ENCODE data around the gene HOXB3.
"Not testable (repeated sequence)": the region's sequence is repeated elsewhere in the genome, so short reads cannot be mapped to it uniquely, and the experiment has no call there.

The HOXB3 gene

DNA sequence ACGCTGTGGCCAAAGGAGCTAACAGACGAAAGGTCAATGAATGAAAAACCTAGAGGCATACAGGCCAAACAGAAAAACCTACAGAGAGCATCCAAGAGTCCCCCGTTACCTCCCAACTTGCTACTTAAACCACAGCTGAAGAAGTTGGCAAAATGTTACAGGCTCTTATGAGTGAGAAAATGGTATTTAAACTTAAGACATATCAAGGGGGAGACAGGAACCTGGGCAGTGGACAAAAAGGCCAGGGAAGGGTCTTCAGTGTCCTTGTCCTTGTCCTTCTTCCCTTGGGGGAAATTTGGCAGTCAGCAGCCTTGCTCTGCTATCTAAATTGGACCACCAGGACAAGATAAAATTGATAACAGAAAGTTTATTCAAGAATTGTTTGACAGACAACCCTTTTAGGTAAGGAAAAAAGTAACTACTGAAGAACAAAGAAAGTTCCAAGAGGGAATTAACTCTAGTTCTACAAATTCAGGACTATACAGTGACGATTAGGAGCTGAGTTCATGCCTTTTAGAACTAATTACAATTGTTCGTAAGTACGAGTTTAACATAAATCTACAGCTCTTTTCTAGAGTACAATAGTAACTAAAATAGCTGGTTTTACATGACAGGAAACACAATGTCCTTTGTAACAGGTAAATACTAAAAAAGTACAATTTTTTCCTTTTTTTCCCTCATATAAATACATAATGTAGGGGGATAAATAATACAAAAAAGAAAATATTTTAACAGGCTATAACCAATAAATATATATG, 41.3 kb downstream of the HOXB3 start:
- no peak for DNase-seq (ENCODE audit: extremely low read depth in 1 of 2, low read depth in 1 of 2)

DNA sequence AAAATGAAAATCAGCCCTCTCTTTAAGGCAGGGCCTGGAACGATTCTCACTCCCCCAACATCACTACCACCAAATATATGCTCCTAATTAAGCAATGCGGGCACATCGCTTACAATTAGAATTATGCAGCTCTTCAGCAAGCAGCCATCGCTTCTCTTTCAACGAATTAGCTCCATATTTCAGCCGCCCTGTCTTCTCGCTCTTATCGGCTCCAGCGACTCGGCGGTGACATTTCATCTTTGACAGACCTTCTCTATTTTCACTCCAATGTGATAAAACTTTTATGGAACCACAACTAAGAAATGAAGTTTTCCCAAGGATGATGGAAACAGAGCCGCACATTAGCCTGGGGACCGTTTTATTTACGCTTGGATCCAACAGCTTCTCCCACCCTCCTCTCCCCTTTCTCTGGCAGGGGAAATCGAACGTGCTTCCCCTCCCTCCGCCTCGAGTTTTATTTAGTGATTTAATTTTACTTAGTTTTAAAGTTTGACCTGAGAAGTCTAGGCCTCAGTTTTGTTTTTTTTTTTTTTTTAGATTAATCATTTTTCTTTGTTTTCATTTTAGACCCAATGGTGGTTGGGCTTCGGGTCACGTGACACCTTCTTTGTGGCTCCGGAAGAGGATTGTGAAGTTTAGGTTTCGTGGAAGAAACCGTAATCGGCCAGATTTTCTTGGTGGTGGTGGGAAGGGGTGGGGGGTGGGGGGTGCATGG, 42.1 kb downstream of the HOXB3 start:
- DNase-seq (ENCODE audit: extremely low read depth in 1 of 2, low read depth in 1 of 2) = no peak

DNA sequence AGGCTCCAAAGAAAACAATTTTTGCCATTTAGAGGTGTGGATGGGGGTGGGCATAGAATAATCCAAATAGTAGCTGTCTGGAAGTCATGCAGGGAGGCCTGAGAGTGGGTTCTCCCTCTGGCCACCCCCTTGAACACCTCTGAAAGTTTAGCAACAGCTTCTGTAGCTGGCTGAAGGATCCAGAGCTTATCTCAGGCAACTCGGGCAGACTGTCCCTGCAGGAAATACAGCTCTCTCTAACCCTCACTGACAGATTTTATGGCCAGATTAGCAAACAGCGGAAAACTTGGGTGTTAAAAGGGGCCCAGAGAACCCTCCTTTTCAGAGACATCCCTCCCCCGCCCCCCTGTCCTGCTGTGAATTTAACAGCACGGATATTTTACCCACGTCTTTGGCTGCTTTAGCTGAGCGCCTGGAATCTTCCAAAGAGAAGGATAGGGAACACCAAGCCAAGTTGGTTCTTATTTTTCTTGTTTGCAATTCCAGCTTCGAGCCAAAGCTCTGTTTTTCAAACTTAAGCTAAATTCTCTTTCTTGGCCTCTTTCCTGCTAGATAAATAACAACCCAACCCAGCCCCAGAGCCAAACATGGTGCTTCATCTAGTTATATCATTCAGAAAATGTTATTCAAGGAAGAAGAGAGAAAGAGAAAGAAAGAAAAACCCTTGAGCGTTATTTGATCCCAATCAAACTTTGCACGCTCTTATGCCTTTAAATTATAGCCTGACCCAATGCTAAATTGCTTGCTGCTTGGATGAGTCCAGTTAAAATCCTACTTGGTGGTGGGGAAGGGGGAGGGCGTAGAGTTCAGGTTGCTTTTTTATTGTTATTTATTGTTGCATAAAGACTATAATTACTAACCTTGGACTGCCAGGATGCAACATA, 42.9 kb downstream of the HOXB3 start:
- no peak for DNase-seq (ENCODE audit: extremely low read depth in 1 of 2, low read depth in 1 of 2)

DNA sequence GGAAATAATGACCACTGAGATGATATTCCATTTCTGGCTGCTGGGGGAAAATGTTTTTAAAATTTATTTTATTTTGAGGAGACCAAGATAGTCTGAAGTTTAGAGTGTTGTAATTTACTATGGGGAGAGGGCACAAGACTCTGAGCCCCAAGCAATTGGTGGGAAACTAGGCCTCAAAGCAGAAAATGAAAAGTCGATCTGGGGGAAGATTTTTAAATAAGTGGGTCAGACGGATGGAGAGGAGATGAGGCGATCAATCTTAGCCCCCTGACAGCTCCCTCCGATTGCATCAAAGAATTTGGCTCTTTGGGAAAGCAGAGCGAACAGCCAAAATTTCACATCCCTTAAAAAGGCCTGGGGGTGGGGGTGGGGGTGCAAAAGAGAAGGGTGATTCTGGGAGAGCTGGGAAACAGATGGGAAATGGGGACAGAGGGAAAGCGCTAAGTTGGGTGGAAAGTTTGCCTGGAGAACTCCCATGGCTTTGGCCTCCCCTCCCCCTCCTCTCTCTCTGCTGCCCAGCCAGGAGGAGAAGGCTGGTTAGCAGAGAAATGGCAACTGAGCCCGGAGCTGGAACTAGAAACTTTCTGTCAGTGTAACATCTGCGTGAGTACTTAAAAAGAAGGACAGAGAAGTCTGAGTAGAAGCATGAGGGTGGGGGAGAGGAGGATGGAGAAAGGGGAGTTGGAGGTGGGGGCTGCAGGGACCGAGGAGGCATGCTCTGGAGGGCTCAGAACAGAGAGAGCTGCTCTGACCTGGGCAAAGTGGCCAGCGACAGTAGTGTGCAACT, 43.7 kb downstream of the HOXB3 start:
- DNase-seq (ENCODE audit: extremely low read depth in 1 of 2, low read depth in 1 of 2) = no peak

DNA sequence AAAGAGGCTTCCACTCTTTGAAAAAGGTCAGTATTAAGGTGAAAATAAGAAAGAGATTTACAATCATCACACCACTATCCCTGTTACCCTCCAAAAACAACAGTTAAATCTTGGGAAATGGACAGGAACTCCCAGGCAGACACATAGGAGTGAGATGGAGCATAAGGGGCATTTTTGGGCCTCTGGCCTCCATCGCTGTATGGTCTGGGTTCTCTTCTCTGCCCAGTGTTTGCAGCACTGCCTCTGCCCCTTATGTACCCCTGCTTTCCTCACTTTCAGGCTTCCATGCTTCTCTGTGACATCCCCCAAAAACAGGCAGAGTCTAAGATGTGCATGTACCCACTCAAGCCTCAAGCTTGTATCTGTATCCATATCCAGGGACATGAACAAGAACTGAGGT, 44.5 kb downstream of the HOXB3 start:
- DNase-seq (ENCODE audit: extremely low read depth in 1 of 2, low read depth in 1 of 2) = no peak

DNA sequence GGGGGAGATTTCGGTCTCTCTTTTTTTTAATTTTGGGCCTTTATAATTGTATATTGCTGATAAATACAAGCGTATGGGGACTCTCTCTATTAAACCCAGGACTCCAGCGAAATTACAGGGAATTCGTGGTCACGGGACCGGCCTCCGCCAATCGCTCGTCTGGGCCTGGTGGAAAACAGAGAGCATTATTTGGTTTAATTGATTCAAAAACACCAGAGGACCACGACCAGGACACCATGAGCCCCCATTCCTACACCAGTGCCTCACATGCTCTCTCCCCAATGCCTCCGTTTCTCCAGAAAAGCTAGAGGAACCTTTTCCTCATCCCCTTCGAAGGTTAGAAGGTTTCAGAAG, 45.0 kb downstream of the HOXB3 start, which contains the start of gene HOXB2:
HOXB2 (minus strand) TSS at position 88 of the 354 bp plus-strand sequence. CDS start 198 bp downstream, outside the sequence.
- DNase-seq (ENCODE audit: extremely low read depth in 1 of 2, low read depth in 1 of 2) = no peak

DNA sequence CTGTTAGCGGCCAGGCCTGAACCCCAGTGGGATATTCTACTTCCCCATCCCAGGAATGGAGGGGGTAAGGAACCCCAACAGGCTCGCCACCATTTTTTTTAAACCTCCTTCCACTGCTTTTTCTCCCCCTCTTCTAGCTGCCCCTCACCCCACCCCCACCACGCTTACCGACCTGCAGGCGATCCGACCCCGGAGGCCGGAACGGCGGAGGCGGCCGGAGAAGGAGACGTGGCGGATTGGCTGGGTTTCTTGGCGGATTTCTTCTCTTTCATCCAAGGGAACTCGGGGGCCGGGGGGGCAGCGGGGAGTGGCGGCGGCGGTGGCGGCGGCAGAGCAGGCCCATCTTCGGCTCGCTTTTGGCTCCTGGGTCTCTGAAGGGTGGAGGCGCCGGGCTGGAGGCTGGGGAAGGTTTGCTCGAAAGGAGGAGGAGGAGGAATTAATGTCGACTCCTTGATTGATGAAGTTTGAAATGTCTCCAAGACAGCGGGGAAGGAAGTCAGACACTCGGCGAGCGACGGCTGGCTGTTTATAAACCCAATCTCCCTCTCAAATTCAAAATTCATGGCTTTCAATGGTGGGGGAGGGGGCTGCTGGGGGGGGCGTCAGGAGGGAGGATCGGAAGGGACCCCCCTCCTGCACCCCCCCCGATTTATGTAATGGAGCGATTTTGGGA, 45.6 kb downstream of the HOXB3 start:
- no peak for DNase-seq (ENCODE audit: extremely low read depth in 1 of 2, low read depth in 1 of 2)

DNA sequence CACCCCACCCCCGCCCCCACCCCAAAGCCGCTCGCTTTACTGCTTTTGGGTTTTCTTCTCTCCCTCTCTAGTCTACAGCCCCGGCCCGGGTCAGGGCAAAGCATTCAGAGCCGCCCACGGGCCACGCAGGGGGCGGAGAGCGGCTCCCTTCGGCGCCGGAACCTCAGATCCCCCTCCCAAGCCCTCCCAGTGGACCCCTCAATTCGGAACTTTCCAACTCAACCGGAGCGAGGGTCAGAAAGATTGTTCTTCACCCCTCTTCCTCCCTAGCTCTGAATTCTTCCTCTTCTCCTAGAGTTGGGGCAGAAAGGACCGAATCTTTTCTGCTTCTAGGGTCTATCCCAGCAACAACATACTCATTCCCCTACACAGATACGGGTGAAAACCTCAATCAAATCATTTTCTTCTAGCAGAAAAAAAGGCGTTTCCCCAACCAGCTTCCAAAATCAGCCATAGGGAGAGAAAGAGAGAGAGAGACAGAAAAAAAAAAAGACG, 46.1 kb downstream of the HOXB3 start:
- no peak for DNase-seq (ENCODE audit: extremely low read depth in 1 of 2, low read depth in 1 of 2)

DNA sequence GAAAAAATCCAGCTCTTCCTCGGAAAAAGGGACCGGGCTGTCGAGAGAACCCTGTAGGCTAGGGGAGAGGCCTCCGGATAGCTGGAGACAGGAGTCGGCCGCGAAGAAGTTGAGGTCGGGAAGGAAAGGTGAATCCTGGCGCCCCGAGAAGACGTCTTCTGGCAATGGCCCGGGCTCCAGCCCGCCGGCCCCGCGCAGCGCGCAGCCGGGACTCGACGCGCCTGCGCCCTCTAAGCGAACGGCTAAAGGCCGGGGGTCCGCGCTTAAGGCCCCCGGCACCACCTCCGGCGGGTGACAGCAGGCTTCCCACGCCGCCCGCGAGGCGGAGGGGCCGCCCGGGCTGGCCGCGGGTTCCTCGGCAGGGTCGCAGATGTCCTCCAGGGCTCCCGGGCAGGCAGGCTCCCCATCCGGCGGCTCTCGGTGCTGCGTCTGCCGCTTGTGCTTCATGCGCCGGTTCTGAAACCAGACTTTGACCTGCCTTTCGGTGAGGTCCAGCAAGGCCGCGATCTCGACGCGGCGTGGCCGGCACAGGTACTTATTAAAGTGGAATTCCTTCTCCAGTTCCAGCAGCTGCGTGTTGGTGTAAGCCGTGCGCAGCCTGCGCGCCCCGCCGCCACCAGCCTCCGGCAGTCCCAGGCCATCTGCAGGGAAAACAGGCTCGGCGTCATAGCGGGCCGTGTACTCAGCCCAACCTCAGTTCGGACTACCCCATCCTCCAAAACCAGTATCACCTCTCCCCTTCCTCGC, 46.8 kb downstream of the HOXB3 start:
- no peak for DNase-seq (ENCODE audit: extremely low read depth in 1 of 2, low read depth in 1 of 2)

DNA sequence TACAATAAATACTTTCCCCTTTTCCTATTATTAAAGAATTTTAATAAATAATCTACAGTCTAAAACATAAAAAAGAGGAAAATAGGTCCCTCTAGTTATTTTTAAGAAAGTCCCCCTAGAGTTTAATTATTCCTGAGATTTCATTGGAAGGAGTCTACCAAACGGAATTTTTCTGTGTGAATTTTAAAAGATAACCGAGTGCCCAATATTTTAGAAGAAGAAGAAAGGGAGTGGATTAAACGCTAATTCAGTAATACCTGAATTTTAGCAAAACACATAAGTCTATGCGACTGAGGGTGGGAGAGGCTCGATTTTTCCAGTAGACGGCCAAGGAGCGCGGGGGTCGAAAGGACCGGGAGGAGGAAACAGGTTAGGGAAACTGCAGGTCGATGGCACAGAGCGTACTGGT, 47.3 kb downstream of the HOXB3 start:
- DNase-seq (ENCODE audit: extremely low read depth in 1 of 2, low read depth in 1 of 2) = no peak

DNA sequence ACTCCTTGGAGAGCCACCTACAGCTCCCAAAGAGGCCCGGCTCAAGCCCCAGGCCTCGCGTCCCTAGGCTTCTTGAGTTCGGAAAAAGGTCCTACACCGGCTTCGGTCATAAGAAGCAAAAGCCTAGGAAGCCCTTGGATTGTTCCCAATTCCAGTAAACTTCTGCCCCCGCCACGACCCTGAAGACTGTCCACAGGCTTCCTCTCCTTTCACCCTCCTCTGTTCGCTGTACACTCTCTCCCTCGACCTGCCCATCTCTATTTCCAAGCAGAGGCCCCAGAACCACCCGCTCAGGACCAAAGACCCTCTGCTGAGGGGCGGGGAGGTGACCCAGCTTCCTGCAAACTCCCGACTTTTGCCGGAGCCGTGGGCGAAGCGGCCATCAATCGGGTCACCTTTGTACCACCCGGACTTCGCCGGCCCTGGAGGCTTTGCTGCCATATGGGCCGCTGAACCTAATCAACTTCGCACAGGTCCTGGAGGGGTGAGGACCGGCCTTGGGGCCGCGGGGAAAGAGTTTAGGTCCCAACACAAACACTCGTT, 47.9 kb downstream of the HOXB3 start:
- no peak for DNase-seq (ENCODE audit: extremely low read depth in 1 of 2, low read depth in 1 of 2)

DNA sequence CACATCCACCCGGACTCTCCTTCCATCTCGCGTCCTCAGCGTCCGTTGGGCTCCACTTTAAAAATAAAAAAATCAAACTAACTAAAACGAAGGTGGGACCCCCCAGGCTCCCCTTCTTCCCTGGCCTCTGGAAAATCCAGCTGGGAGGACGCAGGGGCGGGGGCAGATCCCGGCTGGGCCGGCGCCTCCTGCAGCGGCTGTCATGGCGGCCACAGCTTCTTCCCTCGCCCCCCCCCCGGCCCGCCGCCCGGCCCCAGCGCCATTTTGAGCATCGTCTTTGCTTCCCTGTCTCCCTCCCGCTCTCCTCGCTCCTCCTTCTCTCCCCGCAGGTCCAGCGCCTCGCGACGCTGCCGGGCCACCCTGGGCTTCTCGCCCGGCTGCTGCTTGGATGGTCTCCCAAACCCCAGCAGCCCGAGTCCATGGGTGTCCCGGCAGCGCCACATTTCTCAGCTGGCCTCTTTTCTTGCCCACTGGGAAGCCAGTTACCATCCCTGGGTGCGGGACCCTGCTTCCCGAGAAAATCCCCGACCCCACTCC, 48.4 kb downstream of the HOXB3 start:
- DNase-seq (ENCODE audit: extremely low read depth in 1 of 2, low read depth in 1 of 2) = no peak

DNA sequence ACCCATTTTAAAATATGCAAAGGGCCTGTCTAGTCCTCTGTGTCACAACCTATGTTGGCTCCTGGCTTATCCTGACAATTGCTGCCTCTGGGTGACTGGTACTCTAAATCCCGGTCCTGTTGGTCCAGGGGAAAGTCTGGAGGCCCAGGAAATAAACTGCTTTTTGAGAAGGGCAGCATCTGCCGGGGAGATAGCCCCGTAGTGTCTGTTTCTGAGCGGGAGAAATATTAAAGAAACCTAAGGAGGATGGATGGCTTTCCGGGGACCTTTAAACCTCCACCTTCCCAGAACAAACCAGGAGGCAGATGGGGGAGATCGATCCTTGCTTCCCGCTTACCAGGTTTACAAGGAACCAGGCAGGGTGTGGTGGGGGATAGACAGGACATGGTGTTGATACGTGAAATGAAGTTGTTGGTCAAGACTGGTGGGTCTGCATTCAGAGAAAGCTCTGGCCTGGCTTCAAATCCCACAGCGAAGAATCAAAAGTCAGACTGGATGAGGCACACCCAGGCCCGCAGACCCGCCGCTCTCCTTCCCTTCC, 48.9 kb downstream of the HOXB3 start:
- DNase-seq (ENCODE audit: extremely low read depth in 1 of 2, low read depth in 1 of 2) = no peak

DNA sequence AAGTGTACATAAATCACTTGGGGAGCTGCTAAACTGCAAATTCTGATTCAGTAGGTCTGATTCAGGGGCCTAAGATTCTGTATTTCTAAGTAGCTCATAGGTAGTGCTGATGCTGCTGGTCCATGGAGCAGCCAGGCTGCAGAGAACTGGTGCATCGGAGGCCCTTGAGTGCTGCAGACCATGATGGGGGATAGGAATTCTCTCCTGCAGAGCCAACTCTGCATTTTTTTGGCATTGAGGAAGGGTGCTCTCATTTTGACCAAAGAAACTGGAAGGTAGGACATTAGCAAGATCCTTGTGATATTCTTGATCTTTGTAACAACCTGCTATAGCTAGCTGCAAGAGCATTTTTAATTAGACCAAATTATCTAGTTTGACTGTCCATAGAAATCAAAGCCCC, 49.8 kb downstream of the HOXB3 start:
- DNase-seq (ENCODE audit: extremely low read depth in 1 of 2, low read depth in 1 of 2) = no peak

DNA sequence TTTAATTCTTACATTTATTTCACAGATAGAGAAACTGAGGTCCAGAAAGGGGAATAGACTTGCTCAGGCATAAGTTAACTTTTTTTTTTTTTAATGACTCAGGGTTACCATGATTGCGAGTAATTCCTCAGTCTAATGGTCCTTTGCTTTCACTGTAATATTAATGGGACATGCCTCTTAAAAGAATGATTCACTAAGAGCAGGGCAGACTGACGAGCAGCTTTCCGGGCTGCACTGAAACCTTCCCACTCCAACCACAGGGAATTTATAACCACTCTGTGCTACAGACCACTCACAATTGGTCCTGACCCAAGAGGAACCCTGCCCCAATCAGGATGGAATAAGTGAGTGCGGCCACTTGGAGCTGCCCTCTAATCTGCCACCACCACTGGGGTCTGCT, 50.9 kb downstream of the HOXB3 start:
- no peak for DNase-seq (ENCODE audit: extremely low read depth in 1 of 2, low read depth in 1 of 2)

DNA sequence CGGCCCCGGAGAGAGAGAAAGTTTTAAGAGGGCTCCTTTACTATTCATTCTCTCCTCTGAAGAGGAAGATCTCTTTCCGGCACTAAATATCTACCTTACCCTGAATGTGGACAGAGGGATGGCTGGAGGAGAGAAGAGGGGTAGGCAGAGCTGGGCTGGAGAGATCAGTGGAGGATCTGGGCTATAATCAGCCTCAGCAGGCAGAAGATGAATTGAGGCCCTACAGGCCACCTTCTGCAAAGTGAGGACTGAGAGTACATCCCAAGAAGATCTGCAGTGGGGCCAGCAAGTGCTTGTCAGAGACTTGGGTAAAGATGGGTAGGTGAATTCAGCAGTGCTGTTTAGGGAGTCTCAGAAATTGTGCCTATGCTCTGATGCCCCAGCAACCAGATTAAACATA, 52.7 kb downstream of the HOXB3 start:
- no peak for DNase-seq (ENCODE audit: extremely low read depth in 1 of 2, low read depth in 1 of 2)

DNA sequence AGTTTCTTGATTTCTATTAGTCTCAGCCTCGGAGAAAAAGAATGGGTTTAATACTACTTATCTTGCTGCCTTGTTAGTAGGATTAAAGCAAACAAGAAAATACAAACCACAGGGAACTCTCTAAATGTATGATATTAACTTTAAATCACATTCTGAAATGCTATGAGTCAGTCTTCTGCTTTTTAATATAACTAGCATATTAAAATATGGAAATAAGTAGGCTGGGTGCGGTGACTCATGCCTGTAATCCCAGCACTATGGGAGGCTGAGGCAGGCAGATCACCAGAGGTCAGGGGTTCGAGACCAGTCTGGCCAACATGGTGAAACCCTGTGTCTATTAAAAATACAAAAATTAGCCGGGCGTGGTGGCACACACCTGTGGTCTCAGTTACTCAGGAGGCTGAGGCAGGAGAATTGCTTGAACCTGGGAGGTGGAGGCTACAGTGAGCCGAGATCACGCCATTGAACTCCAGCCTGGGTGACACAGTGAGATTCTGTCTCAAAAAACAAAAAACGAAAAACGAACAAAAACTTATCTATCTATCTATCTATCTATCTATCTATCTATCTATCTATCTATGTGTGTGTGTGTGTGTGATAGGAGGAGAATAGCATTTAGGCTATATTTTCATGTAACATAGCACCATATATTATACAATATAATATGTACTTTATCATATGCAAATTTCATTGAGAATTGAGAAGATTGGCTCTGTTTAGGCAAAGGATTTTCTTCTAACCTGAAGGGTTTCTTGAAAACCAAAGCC, 54.1 kb downstream of the HOXB3 start:
- DNase-seq (ENCODE audit: extremely low read depth in 1 of 2, low read depth in 1 of 2) = not testable (repeated sequence)

DNA sequence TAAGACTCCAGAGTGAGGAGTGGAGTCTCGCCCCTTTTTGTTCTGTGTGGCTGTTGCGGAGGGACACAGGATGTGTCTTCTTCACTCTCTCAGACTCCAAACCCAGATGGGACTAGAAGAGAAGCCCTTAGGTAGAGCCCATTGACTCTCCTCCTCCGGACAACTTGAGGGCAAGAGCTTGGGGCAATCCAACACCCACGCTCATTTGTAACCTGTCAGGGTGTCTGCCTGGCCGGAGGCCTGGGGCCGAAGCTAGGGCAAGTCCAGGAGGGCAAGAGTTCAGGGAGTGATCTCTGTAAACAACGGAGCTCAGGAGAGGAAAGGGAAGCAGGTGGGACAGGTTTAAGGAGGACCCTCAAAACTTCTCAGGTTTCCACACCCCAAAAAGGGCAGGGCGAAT, 57.8 kb downstream of the HOXB3 start:
- no peak for DNase-seq (ENCODE audit: extremely low read depth in 1 of 2, low read depth in 1 of 2)

Data from activated CD8-positive, alpha-beta memory T cell treated with anti-CD3 and anti-CD28 coated beads for 1 hour (primary cell).